ENCODE results near the gene PRPF6.

DNA sequence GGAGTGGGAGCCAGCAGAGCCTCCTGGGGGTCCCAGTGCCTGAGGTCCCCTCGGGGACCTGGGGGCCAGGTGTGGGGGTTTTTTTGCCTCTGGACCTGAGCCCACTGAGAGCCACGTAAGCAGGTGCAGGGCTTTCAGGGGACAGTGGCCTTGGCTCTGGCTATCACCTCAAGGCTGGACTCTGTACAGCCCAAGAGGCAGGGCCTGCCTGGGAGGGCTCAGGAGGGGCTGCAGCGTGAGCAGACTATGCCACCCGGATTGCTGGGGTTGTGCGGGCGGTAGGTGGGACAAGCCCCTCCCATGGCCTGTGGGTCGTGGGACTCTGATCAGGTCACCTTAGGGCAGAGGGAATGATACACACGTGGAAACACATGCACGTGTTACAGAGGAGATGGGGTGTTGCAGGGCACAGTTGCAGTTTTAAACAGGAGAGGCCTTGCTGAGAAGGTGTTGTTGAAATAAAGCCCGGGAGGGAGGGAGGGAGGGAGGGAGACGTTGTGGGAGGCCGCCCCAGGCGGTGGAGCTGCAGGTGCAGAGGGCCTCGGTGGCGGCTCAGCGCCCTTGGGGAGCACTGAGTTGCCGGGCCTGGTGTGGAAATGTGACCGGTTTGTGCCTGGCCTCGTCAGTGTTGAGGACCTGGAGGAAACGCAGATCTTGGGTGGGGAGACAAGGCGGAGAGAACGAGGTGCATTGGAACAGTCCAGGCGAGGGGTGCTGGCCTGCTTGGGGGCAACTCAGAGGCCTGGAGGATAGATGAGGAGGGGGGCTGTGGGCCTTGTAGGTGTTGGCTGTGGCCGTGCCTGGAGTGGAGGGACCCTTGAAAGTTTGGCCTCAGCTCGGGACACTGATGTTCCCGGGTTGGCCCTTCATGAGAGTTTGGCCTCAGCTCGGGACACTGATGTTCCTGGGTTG, 84.4 kb downstream of the PRPF6 start:
- TF ChIP-seq EZH2 (IDR thresholded peaks at IDR 0.05; ENCODE audit: insufficient read depth, poor library complexity, severe bottlenecking) (no peak), EZH2phosphoT487 (IDR thresholded peaks at IDR 0.05; ENCODE audit: insufficient read depth, low read depth) (no peak)
